Caco-2 (cell line): Measurements from ENCODE around the gene PTGDR. TPM values are rescaled to one million over a fixed set of nuclear protein-coding genes. Genes with fewer than 3 reads are reported as not detected.

Experiments
- BruUV-seq: library from RNA; stranded (reverse); fragments of 400-500 nt; replicated peaks from 2 replicates; lab custom pipeline; 2021; lab: Mats Ljungman, UMichigan
- CTCF ChIA-PET: fragments of 300-600 bp; sonication (Branson Sonifier 250); formaldehyde crosslinking; loops from one replicate; lab custom pipeline; 2022; ENCODE audit warnings: antibody characterized with exemption; lab: Charles Lee
- POLR2A ChIA-PET: fragments of 300-600 bp; sonication (Branson Sonifier 250); formaldehyde crosslinking; loops from one replicate; lab custom pipeline; 2022; ENCODE audit warnings: antibody characterized with exemption; lab: Charles Lee
- DNase-seq, 2 experiments: peaks; one replicate each; pipeline versions ENCODE4 v3.0.0 to v3.0.0-alpha.2; 2020 to 2022
- H3K27me3 ChIP-seq: replicated peaks from 2 replicates; pipeline ENCODE4 v1.6.0; 2011; ENCODE audit warnings: low read length; ENCODE audit not compliant: control insufficient read depth, insufficient read depth
- H3K36me3 ChIP-seq: 2 replicates; pipeline ENCODE4 v1.5.1; 2011; ENCODE audit warnings: low read length; ENCODE audit not compliant: control insufficient read depth, insufficient read depth
- H3K4me1 ChIP-seq: fragments of 250-450 bp; sonication (Bioruptor Pico); 2 replicates; pipeline ENCODE4 v1.5.1; 2020; ENCODE audit warnings: mild to moderate bottlenecking
- H3K4me3 ChIP-seq: 2 replicates; pipeline ENCODE4 v1.5.1; 2011; ENCODE audit warnings: low read depth, mild to moderate bottlenecking, control low read depth, low read length
- H3K9me3 ChIP-seq: fragments of 250-450 bp; sonication (Bioruptor Pico); 2 replicates; pipeline ENCODE4 v1.5.1; 2020; ENCODE audit warnings: mild to moderate bottlenecking, moderate library complexity
- H3K27ac Mint-ChIP-seq: one replicate; pipeline ENCODE4 v1.8.0; 2022; ENCODE audit warnings: mixed read lengths; ENCODE audit not compliant: unreplicated experiment
- H3K27me3 Mint-ChIP-seq: one replicate; pipeline ENCODE4 v1.8.0; 2022; ENCODE audit warnings: mixed read lengths; ENCODE audit not compliant: insufficient read depth, unreplicated experiment
- H3K36me3 Mint-ChIP-seq: one replicate; pipeline ENCODE4 v1.8.0; 2022; ENCODE audit warnings: mild to moderate bottlenecking, mixed read lengths; ENCODE audit not compliant: insufficient read depth, unreplicated experiment
- H3K4me1 Mint-ChIP-seq: one replicate; pipeline ENCODE4 v1.8.0; 2022; ENCODE audit warnings: low read depth, mixed read lengths; ENCODE audit not compliant: unreplicated experiment
- H3K4me3 Mint-ChIP-seq: one replicate; pipeline ENCODE4 v1.8.0; 2022; ENCODE audit warnings: mild to moderate bottlenecking, moderate library complexity, mixed read lengths; ENCODE audit not compliant: unreplicated experiment
- H3K9me3 Mint-ChIP-seq: one replicate; pipeline ENCODE4 v1.8.0; 2022; ENCODE audit warnings: mixed read lengths; ENCODE audit not compliant: unreplicated experiment
- intact Hi-C: fragments of 100-400 bp; cut with micrococcal nuclease; formaldehyde crosslinking; loops from one replicate; pipeline ENCODE4 v1.10.0; 2022; ENCODE audit not compliant: unreplicated experiment
- total RNA-seq: library from RNA; stranded (reverse); gene quantifications from 2 replicates; pipeline ENCODE4 v1.2.3, GENCODE V29; 2022
- TF ChIP-seq, protein P1 (sequence below), 2 experiments: fragments of 200-600 bp in 1 of 2; IDR thresholded peaks; 1 replicate in 1 of 2; 2 replicates in 1 of 2; pipeline versions ENCODE4 v1.5.1 to v1.8.0; 2011 to 2022; ENCODE audit warnings: antibody characterized with exemption in 1 of 2, control low read depth in 1 of 2, inconsistent platforms in 1 of 2, low read depth in 1 of 2, low read length in 1 of 2, mild to moderate bottlenecking in 1 of 2, moderate library complexity in 1 of 2; ENCODE audit not compliant: insufficient read depth in 1 of 2, severe bottlenecking in 1 of 2, unreplicated experiment in 1 of 2

PTGDR gene
- total RNA-seq, 1 experiment from 2014 or later, result 0.41 TPM

DNA sequence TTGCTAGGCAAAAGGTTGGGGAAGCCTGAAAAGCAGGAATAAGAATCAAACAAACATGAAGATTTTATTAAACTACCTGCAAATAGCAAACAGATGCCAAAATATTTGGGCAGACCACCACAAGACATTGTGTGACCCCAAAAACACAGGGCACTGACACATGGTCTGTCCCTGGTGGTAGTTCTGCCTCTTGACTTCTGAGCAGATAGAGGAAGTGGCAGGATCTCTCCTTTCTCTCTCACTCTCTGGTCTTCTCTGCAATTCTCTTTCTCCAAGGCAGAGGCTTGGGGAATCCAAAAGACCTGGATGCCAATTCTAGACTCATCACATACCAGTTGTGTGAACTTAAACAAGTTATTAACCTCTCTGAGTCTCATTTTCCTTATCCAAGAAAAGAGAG, 4.3 kb upstream of the PTGDR start:
- Mint-ChIP-seq H3K27ac (no peak overlapping the region), H3K4me3 (no peak overlapping the region), H3K27me3 (peaks cover 2% of the 10 kb centered on the region), H3K36me3 (no peaks in the 10 kb centered on the region), H3K4me1 (no peaks in the 10 kb centered on the region), H3K9me3 (peaks cover 14% of the 10 kb centered on the region)
- intact Hi-C loops, result no loop called here
- Histone ChIP-seq H3K4me1 (no peaks in the 10 kb centered on the region), H3K36me3 (no peaks in the 10 kb centered on the region), H3K9me3 (peaks cover 5% of the 10 kb centered on the region), H3K27me3 (no peaks in the 10 kb centered on the region), H3K4me3 (no peak overlapping the region)
- no TSS peak for BruUV-seq
- CTCF ChIA-PET, result interaction anchor here (0.8 kb wide), 1 partner anchor 114 kb away, joined by 3 read pairs; no protein-coding TSS in a partner anchor
- POLR2A ChIA-PET, result no interaction called here
- no peak for DNase-seq
- TF ChIP-seq, protein P1, sequence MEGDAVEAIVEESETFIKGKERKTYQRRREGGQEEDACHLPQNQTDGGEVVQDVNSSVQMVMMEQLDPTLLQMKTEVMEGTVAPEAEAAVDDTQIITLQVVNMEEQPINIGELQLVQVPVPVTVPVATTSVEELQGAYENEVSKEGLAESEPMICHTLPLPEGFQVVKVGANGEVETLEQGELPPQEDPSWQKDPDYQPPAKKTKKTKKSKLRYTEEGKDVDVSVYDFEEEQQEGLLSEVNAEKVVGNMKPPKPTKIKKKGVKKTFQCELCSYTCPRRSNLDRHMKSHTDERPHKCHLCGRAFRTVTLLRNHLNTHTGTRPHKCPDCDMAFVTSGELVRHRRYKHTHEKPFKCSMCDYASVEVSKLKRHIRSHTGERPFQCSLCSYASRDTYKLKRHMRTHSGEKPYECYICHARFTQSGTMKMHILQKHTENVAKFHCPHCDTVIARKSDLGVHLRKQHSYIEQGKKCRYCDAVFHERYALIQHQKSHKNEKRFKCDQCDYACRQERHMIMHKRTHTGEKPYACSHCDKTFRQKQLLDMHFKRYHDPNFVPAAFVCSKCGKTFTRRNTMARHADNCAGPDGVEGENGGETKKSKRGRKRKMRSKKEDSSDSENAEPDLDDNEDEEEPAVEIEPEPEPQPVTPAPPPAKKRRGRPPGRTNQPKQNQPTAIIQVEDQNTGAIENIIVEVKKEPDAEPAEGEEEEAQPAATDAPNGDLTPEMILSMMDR (IDR thresholded peaks at IDR 0.05; ENCODE audit: insufficient read depth in 1 of 2, low read depth in 1 of 2, low read length in 1 of 2, severe bottlenecking in 1 of 2, unreplicated experiment in 1 of 2), result no peak

DNA sequence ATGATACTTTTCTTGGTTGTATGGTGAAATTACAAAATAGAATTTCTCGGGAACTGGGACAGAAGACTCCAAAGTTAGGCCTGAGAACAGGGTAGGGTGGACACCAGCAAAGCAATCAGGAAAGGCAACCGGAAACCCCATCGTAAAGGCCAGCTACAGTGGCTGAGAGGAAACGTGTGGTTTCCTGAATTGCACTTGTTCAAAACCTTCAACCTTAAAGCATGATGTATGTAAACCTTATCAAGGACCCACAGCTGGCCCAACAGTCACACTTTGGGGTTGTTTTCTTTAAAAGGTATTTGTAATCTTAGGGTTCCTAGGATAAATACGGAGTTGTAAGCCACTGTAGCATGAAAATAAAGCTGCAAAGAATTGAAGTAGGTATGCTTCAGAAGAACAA, 2.2 kb upstream of the PTGDR start:
- H3K27ac Mint-ChIP-seq, result no peak overlapping the region
- ChIA-PET POLR2A (no interaction called here), CTCF (no interaction called here)
- peaks cover 3% of the 10 kb centered on the region for H3K27me3 Mint-ChIP-seq
- Histone ChIP-seq H3K36me3 (no peaks in the 10 kb centered on the region), H3K27me3 (no peaks in the 10 kb centered on the region), H3K9me3 (peaks cover 5% of the 10 kb centered on the region), H3K4me3 (no peak overlapping the region), H3K4me1 (no peaks in the 10 kb centered on the region)
- no peaks in the 10 kb centered on the region for H3K36me3 Mint-ChIP-seq
- H3K9me3 Mint-ChIP-seq, result peaks cover 10% of the 10 kb centered on the region
- TF ChIP-seq, protein P1 (IDR thresholded peaks at IDR 0.05; ENCODE audit: insufficient read depth in 1 of 2, low read depth in 1 of 2, low read length in 1 of 2, severe bottlenecking in 1 of 2, unreplicated experiment in 1 of 2), result no peak
- H3K4me3 Mint-ChIP-seq, result no peak overlapping the region
- H3K4me1 Mint-ChIP-seq, result no peaks in the 10 kb centered on the region
- intact Hi-C loops, result no loop called here
- no TSS peak for BruUV-seq
- DNase-seq, result no peak

DNA sequence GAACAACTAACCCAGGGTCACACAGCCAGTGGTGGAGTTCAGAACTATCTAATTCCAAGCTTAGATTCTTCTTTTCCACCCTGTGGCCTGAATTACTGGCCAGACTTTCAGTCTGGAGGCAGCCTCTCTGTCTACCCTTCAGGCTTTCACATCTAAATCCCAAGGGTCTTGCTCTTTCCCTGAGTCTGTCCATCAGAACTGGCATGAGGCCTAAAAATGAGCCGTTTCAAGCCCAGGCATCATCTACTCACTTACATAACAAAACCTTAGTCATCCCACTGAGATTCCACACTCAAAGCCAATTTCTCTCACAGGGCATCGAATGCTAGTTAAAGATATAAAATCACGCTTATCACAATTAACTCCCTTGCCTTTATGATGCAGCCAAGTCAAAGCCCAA, 1.3 kb upstream of the PTGDR start:
- H3K9me3 ChIP-seq, result peaks cover 5% of the 10 kb centered on the region
- Mint-ChIP-seq H3K36me3 (no peaks in the 10 kb centered on the region), H3K4me3 (no peak overlapping the region), H3K27me3 (peaks cover 3% of the 10 kb centered on the region), H3K4me1 (no peaks in the 10 kb centered on the region), H3K9me3 (peaks cover under 1% of the 10 kb centered on the region), H3K27ac (no peak overlapping the region)
- no peaks in the 10 kb centered on the region for H3K36me3 ChIP-seq
- DNase-seq, result no peak
- H3K27me3 ChIP-seq, result no peaks in the 10 kb centered on the region
- ChIA-PET POLR2A (no interaction called here), CTCF (no interaction called here)
- TF ChIP-seq, protein P1 (IDR thresholded peaks at IDR 0.05; ENCODE audit: insufficient read depth in 1 of 2, low read depth in 1 of 2, low read length in 1 of 2, severe bottlenecking in 1 of 2, unreplicated experiment in 1 of 2), result no peak
- intact Hi-C loops, result no loop called here
- H3K4me1 ChIP-seq, result no peaks in the 10 kb centered on the region
- BruUV-seq, result no TSS peak
- no peak overlapping the region for H3K4me3 ChIP-seq
